ENCODE results near the gene EPHX1. TPM values are rescaled to one million over a fixed set of nuclear protein-coding genes. Genes with fewer than 3 reads are reported as not detected.
"Not testable (repeated sequence)": the region's sequence is repeated elsewhere in the genome, so short reads cannot be mapped to it uniquely, and the experiment has no call there.

Gene EPHX1
- polyA plus RNA-seq, 12 donors, result 18.5 to 47.9 (median 32.4) TPM; not detected in 1

DNA sequence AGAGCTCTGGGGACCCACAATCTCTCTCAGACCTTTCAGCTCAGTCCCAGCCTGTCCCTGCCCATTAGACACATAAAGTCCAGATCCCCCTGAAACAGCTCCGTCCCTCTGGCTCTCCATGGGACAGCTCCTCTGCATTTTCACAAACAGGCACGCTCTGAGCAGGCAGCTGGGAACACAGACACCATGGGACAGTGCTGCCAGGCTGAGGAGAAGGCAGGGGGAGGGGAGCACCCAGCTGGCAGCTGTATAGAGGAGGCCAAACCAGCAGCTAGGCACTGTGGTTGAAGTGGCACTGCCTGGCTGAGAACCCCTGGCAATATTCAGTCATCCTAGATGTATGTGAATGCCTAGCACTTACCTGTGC, 70.3 kb downstream of the EPHX1 start:
- no peak for DNase-seq

DNA sequence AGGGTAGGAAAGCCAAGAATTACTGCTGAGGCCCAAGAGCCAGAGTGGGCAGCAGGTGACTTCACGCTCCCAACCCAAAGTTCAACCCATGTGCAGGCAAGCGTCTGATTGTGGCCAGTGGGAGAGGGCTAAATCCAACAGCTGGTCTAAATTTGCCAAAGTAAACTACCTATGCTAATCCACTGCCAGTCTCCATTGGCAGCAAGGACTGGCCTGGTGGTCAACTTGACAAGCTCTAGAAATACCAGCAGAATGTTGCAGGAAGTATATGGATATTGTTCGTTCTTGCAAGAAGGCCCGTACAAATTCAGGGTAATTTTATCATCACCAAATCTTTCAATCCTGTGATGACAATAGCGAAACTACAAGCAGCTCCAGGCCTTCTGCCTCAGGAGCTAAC, 70.7 kb downstream of the EPHX1 start:
- DNase-seq, result no peak

DNA sequence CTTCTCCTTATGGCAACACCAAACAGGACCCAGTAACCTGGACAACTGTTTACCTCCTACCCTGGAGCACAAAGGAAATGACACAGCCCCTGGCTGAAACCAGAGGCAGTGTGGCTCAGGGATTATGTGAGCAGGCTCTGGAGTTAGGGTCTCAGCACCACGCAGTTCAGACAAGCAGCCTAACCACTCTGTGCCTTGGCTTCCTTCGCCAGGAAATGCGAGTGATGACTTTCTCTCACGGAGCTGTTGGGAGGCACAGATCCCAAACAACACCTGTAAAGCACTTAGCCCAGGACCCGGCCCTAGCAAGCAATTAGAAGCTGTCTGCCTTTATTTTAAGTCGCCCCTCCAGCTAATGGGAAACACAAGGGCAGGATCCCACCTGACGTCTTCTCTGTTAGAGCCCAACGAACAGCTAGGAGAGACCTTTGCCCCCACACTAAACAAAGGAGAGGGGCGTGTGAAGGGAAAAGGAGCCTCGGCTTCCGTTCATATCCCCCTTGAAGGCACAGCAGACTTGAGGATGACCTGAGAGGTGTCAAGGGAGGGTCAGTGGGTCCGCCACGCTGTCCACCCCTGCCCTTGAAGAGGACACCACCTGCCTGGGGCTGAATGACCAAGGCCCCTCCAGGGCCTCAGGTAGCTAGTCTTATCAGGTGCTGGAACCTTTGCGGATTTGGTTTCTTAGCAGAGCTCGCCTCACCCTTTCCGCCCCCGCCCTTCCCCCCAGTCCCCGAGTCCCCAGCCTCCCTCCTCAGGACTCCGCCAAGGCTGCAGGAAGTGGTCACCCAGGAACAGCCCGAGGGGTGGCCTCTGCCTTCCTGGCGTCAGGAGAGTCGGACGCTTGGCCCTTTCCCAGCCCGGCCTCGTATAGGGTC, 71.4 kb downstream of the EPHX1 start:
- no peak for DNase-seq

DNA sequence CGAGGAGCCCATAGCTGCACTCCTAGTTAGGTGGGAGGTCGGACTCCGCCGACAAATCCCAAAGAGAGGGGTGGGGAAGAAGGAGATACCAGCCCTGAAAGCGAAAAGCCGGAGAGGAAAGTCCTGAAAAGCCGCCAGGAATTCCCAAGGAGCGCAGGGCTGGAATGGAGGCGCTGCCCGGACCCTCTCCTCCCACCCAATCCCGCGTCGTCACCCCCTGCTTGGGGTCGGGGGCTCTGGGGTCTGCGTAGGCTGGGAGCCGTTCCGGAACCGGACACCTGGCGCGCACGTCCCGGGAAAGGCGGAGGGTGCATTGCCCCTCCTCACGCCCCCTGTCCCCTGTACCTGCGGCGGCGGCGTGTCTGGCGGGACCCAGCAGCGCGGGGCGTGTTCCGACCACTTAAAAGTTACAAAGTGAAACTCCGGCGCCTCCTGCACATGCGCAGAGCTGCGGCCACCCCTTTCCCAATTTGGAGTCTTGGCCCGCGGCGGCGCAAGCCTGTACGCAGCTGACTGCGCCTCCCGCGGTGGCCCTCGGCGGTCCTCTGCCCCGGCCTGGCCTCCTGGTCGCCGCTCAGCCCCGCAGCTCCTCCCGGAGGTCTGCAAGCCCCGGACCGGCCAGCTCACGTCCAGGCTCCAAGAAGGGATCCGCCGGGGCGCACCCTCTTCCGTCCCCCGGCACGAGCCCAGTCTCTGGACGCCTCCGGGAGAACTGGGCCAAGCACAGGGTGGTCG, 72.2 kb downstream of the EPHX1 start, which contains the start of gene TMEM63A:
TMEM63A (minus strand) TSS at position 422 of the 735 bp plus-strand sequence. CDS start 4,800 bp downstream, outside the sequence.
- peak; percentile 91 for DNase-seq

DNA sequence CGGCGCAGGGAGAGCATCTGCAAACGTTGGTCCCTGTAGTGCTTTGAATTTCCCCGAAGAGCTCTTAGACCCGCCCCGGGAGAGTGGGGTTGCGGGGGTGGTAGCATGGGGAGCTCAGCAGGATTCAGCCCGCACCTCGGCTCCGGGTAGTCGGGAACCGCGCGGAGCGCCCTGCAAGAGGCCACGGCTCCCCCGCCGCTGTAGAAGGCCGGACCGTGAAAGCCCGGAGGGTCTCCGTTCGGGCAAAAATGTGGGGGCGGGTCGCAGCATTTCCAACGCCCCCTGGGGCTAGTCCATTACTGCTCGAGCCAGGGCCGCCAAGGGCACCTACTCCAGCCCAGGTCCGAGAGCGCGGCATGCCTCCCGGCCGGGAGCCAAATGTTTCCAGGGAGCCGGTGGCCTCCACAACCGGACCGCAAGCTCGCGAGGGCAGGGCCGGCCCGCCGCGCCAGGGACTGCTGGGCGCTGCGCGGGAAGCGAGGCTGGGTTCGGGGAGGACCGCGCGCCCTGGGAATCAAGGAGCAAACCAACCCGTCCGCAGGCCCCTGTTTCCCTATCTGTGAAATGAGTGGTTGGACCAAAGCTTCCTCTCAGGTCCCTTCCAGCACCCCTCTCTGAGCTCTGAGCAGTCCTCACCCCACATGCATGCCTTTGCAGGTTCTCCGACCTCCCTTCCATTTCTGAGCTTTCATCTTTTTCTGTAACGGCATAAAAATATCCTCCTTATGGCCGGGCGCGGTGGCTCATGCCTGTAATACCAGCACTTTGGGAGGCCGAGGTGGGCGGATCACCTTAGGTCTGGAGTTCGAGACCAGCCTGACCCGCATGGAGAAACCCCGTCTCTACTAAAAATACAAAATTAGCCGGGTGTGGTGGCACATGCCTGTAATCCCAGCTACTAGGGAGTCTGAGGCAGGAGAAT, 73.0 kb downstream of the EPHX1 start:
- DNase-seq, result peak; percentile 42

DNA sequence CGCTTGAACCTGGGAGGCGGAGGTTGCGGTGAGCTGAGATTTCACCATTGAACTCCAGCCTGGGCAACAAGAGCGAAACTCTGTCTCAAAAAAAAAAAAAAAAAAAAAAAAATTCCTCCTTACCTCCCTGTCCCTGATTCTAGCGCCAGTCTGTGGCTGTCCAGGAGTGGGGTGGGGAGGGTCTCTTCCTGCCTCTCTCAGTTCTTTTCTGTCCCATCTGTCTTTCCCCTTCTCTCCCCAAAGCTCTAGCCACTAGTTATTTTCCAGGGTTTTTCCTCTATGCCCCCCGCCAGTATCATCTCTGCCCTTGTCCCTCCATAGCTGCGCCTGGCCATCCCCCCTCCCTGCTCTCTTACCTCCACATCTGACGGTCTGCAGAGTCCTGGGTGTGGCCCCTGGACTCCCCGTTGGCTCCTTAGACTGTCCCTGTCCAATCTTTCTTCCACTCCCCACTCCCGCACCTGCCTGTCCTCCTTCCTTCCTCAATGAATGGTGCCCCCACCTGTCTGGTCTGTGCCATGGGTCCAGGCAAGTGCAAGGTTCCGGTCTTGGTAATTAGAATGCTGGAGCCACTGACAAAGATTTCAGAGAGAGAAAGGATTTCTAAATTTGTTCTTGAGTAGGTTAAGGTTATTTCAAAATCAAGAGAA, 73.8 kb downstream of the EPHX1 start:
- DNase-seq, result no peak

DNA sequence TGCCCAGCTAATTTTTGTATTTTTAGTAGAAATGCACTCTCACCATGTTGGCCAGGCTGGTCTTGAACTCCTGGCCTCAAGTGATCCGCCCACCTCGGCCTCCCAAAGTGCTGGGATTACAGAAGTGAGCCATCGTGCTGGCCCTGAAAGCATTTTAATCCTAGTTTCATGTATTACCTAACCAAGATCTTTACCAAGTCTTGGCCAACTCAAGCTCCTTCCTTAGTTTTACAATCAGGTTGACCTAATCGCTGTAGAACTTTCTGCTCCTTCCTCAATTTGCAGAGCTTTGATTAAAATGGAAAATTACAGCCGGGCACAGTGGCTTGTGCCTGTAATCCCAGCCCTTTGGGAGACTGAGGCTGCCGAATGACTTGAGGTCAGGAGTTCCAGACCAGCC, 75.4 kb downstream of the EPHX1 start:
- no peak for DNase-seq

DNA sequence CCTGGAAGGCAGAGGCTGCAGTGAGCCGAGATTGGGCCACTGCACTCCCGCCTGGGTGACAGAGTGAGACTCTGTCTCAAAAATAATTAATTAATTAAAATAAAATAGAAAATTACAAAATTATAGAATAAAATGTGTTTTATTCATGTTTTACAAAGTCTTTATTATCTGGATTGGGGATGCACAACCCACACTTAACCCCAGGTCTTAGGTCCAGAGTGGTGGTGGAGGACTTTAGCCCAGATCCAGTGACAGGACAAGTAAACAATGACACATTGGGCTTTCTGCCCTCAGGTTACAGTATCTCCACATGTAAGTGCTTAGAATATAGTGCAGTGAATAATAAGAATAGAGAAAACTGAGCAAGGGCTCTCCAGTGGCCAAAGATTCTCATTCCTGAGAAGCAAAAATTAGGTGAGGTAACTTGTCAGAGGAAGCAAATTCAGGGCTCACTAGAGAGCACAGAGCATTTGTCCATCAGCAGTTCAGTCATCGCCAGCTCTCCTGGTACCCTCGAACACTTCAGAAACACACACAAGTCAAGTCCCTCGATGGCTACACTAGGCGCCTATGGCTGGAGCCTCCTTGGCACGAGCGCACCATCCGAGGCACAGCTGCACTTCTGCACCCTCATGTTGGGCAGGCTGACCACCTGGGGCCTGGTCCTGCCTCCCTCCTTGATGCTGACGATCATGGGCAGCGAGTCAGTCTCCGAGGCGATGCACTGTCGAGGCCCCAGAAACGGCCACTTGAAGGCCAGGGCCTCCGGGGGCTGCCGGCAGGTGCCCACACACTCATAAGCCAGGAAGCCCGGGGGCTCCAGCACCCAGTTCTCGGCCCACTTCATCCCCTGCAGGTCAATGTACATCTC, 76.5 kb downstream of the EPHX1 start:
- no peak for DNase-seq

DNA sequence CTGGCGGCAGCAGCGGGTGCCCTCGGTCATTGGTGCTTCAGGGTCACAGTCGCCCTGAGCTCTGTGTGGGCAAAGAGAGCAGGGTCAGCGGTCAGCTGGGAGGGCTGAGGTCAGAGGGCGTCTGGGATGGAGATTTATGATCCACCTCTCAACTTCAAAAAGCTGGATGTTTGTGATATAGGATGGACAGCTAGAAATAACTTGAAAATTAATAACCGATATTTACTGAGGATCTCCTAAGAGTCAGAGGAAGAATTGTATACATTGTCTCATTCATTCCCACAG, 77.0 kb downstream of the EPHX1 start:
- DNase-seq, result no peak

DNA sequence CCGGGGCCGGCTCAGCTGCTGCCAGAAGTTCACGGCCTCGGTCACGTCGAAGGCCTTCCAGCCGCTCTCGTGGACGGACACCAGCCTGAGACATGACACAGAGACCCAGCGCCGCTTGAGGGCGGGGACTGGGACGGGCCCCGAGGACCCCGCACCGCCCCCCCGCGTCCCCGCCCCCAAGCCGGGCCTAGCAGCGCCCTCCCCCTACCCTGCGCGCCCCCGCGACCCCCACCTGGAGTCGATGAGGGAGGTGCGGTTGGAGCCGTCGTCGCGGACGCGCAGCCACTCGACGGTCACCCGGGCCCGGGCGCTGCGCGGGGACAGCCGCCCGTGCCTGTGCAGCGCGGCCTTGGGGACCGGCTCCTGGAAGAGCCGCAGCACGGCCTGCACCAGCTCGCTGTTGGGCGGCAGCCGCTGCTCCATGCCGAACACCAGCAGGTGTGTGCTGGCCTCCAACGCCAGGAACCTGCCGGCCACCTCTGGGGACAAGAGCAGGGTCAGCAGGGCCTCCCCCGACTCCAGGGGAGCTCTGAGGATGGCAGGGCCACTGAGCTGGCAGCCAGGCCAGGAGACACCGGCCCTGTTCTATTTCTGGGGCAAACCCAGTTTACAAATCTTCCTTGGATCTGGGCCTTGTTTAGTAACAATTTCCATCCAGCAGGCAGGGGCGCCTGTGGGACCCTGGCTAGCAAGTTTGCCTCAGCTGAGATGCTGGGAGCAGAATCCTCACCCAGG, 77.8 kb downstream of the EPHX1 start:
- not testable (repeated sequence) for DNase-seq

DNA sequence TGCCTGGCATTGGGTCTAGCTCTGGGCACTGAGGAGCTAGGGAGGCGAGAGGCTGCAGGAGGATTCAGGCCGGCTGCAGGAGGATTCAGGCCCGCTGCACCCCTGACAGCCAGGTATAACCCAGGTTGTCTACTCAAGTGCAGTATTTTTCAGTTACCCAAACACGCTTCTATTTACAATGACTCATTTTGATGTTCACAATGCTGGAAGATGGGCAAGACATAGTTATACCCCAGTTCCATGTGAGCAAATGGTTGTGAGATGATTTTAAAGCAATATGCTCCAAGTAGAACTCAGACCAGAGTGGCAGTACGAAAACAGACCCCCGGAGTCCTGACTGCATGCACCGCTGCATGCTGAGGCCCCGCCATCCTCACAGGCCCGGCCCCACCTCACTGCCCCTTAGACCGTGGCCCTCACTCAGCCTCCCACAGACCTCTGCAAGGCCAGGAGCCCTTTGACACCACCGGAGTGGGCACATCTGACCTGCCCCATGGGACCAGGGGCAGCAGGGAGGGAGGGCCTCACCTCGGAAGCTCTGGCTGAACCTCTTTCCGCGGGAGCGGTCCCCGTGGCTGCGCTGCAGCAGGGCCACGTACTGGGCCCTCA, 78.5 kb downstream of the EPHX1 start:
- no peak for DNase-seq

DNA sequence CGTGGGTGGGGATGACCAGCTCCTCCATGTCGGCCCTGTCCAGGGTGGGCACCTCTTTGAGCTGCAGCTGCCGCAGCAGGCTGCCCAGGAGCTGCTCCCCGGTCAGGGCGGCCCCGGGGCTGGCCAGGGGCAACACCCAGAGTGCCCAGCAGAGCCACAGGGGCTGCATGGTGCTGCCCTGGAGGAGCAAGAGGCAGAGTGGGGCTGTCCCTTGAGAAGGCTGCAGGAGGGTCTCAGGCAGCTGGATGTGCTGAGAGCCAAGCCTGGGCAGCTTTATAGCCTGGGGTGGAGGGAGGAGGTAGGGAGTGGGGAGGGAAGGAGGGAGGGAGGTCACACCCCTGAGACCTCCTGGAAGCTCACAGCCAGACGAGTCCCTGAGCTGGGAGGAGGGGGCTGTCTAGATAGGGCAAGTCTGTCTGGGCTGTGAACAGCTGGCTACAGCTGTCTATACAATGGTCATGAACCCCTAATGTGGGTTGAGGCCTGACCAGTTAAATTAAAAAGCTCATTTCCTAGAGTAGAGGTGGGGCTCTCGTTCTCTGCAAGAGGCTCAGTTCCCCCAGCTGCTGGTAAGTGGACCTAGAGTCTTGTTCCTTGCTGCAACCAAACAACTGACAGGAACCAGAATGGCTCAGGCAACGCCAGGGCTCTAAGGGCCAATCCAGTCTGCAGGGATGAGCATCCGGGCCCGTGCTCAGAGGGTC, 79.1 kb downstream of the EPHX1 start, which contains the start of gene LEFTY1:
LEFTY1 (minus strand) TSS at position 249 of the 704 bp plus-strand sequence; CDS start at position 169, 80 bp downstream.
- DNase-seq, result no peak

DNA sequence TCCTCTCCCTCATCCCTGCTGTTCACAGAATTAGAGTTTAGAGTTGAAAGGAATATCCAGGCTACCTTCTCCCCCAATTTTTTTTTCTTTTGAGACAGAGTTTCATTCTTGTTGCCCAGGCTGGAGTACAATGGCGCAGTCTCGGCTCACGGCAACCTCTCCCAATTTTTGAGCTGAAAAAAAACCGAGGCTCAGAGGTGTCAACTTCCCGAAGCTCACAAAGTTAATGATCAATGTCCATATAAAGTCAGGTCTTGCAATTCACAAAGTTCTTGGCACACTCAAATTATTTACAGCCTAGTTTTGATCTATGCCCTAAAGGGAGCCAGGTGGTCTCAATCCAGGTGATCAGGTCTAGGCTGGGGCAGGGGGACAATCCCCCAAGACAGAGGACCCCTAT, 79.8 kb downstream of the EPHX1 start:
- DNase-seq, result no peak

DNA sequence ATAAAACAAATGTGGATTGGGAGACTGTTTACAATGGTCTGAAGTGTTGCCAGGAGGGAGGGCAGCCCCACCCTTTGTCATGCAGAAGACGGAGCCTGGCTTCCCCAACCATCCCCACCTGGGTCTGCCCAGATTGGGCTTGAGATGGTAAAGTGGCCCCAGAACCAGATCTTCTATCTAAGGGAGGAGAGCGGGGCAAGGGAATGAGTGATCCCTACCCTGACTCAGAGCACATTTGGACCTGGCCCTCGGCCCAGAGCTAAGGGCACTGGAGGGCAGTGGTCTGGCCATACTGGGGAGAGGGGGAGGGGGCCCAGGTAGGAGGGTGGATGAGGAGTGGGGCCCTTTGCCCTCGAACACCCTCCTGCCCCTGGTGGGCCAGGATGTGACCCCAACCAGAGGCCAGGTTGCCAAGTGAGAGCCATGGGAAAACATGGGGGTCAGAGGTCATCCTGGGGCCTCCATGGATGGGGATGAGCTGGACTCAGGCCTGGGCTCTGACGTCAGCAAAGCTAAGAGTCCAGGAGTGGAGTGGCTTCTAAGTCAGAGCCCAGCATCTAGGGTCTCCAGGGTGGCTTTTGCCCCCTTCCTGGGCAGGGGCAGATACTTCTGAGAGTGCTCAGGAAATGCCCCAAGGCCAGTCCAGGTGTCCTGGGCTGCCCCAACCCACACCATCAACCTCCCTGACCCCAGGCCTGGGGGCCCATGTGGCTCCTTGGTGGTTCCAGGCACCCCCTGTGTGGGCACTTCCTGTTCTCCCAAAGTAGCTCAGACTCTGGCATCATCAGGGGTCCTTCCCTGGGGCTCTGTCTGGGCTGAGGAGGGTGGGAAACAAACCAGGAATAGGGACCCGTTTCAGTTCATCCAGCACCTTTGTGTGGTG, 80.7 kb downstream of the EPHX1 start:
- DNase-seq, result no peak

DNA sequence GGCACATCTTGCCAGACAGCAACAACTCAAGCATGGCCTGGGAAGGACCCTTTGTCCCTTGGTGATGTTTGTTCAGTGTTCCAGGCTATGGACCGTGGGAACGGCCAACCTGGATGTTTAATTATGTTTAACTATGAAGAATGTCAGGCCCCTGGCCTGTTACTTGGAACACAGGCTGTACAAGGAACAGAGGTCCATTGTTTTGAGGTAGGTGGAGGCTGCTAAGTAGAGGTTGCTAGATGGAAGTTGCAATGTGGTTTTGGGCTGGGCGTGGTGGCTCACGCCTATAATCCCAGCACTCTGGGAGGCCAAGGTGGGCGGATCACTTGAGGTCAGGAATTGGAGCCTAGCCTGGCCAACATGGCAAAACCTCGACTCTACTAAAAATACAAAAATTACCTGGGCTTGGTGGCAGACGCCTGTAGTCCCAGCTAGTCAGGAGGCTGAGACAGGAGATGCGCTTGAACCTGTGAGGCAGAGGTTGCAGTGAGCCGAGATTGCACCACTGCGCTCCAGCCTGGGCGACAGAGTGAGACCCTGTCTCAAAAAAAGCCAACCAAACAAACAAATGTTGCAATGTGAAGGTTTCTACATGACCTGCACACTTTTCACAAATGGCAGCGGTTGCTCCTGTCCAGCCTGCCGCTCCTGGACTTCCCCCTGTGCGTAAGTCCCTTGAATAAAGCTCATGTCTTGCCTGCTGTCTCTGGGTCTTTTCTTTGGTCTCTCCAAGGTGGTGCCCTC, 81.5 kb downstream of the EPHX1 start:
- no peak for DNase-seq

DNA sequence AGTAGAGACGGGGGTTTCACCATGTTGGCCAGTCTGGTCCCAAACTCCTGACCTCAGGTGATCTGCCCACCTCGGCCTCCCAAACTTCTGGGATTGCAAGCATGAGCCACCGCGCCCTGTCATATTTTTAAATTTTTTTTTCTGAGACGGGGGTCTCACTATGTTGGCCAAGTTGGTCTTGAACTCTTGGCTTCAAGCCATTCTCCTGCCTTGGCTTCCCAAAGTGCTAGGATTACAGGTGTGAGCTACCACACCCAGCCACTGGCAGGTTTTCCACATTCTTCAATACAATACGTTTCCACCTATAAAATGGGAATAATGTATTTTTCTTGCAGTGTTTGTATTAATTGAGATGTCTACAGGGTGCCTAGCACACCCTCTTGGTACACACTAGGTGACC, 82.4 kb downstream of the EPHX1 start:
- DNase-seq, result no peak

Measured in muscle of arm (tissue), 12 donors.